GM19452 (cell line): Measurements from ENCODE around the gene CALB2.

Source experiments
- ATAC-seq: cut with Tn5 transposase; IDR thresholded peaks from one replicate; pipeline ENCODE4 v1.9.1; 2021; ENCODE audit not compliant: unreplicated experiment

CALB2 gene

DNA sequence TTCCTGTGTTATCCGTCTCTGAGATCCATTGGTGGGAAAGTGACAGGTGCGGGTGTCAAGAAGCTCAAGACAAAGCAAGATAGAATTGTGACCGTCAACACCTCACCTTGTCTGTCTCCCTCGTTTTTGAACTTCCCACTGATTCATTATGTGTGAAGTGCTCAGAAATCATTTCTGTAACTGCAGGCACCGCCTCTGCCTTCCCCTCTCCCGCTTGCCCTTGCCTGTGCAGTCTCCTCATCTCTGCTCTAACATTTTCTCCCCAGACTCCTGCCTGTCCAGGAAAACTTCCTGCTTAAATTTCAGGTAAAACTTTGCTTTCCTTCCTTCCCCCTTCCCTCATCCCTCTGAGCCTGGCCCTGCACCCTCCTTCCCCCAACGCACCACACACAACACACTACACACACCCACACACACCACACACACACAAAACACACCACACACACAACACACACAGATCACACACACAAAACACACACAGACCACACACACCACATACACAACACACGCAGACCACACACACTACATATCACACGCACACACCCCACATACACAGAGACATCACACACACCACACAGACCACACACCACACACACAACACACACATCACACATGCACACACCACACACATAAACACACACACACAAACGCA, 25.7 kb downstream of the CALB2 start:
- ATAC-seq: no peak

DNA sequence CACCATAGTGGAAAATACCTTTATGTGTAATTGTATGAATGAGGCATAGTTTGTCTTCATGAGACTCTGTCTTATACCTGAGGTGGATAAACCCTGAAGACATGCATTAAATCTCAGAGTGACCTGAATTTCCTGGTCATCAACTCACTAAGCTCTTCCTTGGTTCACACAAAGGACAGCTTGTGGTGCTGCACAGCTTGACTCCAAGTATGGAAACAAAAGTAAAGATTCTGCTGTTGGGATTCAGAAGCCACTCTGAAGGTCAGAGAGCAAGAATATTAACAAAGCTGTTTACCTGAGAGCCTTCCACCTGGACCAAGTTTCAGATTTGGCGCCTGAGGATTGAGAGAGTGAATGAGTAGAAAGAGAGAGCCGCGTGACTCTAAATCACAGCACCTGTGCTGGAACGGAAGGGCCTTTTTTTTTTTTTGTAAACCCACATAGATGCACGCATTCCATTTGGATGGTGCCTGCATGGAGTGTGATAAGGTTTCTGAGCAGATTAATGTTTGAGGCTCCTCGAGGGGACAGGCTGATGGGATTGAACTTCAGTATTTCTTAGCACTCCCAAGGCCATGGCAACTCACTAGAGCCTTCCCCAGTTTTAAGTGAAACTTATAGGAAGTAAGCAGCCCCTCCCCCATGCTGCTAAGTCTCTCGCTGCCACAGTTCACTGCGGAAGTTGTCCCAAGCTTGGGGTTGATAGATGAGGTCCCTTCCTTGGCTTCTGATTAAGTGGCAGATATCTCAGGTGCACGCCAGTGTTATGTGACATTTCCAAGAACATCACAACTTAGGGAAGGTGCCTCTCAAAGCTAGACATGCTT, 28.7 kb downstream of the CALB2 start:
- no peak for ATAC-seq

DNA sequence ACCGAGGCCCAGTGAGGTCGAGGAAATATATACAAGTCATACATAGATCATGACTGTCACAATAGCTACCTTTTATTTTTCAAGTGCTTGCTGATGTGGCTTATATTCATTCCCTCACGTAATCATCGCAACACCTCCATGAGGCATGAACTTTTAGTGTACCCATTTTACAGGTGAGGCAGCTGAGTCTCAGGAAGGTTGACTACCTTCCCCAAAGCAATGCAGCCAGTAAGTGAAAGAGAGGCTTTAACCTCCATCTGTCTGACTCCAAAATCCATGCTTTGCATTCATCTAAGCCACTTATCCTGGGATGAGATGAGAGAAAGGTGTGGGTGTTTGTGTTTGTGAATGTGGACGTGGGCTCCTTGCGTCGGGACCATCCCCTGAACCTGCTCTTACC, 30.8 kb downstream of the CALB2 start:
- ATAC-seq: no peak

DNA sequence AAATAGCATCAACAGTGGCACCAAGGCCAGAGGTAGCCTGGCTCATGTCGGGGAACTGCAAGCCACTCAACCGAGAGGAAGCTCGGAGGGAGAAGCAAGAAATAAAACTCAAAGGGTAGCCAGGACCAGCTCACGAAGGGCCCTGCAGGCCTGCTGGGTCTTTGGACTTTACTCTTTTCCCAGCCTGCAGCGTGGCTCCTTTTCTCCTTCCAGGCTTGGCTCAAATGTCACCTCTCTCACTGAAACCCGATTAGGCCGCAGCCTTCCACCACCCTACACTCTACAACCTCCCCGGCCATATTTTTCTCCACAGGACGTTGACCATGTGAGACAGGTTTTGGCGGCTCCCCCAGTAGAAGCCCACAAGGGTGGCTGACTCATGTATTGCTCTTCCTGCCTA, 38.1 kb downstream of the CALB2 start:
- no peak for ATAC-seq

DNA sequence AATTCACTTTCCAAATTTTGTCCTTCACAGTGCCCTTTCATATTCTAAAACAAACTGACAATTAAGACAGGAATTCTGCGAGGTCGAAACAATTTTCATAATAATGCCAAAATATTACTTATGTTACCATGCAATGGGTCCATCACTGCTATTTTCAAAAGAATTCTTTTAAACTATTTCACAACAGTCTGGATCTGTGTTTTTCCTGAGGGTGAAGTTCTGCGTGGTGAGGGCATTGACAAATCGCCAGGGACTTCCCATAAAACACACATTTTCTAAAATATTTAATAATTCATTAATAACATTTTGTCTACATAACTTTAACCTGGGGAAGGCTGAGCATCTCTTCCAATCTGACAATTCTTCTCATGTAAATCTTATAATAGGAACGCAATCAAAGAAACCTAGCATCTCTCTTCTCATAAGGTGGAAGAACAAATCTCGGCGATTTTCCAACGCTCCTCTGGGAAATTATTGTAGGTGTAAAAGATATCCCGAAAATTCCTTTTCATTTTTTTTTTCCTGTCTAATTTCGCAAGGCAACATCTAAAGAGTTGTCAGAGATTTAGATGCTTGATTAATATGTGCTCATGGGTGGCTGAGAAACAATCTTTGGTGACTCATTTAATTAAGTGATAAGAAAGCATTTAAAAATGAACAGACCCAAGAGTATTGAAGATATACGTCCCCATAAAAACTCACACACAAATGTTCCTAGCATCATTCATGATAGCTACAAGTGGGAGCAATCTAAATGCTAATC, 41.5 kb downstream of the CALB2 start:
- no peak for ATAC-seq

DNA sequence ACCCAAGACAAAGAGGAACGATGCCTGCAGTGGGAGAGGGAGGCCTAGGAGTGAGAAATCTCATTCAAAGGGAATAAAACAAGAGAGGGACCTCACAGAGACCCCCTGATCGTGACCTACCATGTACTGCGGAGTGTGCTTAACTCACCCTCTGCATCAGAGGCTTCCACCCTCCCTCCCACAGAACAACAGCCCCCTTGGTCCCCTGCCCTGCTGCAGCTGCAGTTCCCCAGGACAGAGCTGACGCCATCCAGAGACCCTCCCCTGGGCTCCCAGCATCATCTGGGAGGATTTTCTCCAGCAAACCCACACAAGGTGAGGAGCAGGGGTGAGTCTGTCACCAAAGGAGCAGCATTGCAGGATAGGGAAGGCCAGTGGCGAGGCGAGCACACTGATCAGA, 43.5 kb downstream of the CALB2 start:
- ATAC-seq: no peak

DNA sequence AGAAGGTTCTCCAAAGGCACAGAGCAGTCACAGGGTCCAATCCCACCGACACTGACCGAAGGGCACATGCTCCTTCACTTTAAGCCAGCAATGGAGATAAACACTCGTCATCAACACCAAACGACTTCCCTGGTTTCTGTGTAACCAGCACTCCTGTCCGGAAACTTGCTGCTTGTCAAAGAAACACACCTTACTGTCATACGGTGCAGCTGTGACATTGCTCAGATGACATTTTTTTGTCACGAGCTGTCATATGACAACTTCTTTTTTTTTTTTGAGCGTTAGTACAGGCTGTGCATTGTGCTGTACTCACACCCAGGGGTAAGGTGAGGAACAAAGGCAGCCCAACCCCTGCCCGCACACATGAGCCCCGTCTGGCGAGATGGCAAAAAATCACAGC, 44.2 kb downstream of the CALB2 start:
- ATAC-seq: no peak

DNA sequence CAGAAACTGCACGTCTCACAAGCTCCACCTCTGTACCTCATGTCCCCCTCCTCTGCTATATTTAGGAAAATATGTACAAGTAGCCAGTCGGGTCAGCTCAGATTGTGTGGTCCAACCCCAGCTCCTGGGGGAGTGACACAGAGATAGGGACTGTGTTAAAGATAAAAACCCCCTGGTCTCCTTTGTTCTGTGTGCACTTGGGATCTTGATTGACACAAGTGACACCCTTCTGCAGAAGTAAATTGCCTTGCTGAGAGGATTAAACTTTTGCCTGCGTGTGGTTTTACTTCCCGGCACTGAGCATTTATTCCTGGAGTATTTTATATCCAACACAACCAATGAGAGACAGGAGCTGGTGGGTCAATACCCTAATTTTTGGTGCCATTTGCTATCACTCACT, 45.8 kb downstream of the CALB2 start:
- ATAC-seq: no peak

DNA sequence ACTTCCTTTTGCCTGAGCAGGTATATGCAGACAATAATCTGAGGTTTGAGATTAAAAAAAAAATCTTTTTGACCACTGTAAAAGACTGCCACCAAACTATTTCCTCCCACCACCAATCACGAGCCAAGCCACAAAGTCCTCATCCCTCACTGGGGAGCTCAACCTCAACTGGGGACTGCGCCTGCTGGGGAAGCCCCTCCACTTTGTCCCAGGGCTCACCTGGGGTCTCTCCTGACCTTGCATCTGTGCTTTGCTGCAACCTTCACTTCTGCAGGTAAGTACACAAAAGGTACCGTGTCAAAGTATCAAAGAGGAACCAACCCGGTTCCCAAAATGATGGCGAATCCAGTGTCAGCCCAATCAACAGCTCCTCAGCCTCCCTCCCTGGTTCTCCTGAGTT, 47.8 kb downstream of the CALB2 start:
- no peak for ATAC-seq

DNA sequence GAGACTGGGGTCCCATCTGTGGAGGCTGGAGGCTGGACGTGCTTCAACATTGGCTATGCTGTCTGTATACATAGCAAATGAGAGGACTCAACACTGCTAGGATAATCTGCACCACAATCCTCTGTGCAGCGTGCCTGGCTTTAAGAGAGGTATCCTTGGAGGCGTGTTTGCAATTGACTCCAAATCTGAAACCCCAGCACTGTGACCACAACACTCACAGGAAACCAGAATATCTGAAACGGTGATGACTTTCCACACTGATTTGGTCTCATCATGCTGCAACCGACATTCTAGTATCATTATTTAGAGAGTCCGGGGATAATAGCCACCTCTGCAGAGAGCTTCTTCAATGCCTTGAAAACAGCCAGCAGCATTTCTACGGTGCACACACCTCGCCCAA, 48.2 kb downstream of the CALB2 start:
- no peak for ATAC-seq

DNA sequence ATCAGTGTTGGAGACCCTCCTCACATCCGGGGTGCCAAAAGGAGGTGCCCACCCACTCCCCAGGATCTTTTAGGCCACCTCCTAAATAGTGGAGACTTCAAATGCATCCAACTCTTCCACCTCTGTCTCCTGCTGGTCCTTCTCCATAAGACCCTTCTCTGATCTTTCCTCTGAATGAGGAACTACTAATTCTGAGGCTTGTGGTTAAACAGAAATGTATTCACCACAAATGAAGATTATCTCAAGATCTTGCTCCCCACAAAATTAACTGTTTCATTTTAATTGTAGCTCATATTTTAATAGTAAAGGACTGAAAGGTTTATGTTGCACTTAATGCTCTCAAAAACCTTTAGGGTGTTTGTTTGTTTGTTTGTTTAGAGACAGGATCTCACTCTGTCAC, 49.2 kb downstream of the CALB2 start:
- ATAC-seq: no peak

DNA sequence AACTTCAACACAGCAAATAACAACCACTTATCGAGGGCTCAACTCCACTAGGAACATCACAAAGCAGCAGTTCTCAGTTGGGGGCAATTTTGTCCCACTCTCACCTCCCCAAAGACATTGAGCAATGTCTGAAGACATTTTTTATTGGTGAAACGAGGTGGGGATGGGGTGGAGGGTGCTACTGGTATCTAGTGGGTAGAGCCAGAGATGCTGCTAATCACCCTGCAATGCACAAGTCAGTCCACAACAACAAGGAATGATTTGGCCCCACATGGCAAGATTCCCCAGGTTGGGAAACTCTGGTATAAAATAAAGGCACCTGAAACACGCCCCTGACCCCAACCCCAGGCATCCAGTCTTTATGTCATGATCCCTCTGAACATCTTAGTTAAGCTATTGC, 50.0 kb downstream of the CALB2 start:
- ATAC-seq: no peak

DNA sequence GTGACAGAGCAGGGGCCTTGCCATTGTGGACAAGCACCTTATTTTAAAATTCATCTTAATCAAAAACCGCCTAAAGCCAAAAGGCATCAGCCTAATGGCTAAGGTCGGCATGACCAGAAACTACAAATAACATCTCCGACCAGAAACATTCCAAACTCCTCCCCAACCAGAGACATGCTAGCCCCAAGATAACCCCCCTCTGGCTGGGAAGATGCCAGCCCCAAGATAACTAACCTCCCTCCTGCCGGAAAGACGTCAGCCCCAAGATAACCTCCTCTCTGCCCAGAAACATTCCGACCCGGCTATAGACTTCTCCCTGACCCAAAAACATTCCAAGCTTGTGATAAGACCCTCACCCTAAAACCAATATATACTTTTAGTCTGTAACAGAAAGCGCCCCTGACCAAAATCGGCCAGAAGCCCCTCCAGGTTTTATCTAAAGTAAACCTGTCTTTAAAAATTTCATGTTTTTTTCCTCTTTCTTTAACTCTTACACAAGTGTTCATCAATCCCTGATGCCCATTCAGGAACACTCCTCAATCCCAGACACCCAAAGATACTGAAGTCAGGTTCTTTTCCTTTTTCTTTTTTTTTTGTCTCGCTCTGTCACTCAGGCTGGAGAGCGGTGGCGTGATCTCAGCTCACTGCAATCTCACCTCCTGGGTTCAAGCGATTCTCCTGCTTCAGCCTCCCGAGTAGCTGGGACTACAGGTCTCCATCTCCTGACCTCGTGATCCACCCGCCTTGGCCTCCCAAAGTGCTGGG, 50.7 kb downstream of the CALB2 start:
- ATAC-seq: no peak

DNA sequence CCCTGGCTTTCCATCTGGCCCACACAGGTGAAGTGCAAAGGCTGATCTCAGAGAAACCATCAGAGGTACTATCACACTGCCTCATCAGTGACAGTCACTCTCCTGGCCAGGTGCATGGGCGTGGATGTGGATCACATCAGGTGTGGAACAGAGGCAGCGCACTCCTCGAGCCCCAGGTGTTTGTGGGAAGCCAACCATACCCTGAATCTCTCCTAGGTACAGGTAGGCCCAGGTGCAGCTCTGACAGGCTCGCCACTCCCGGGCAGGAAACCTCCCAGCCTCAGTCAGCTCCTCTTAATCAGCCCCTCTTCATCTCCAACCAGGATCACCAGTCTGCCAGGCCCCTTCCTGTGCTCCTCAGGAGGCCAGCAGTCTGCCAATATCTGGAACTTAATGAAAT, 51.6 kb downstream of the CALB2 start:
- no peak for ATAC-seq

DNA sequence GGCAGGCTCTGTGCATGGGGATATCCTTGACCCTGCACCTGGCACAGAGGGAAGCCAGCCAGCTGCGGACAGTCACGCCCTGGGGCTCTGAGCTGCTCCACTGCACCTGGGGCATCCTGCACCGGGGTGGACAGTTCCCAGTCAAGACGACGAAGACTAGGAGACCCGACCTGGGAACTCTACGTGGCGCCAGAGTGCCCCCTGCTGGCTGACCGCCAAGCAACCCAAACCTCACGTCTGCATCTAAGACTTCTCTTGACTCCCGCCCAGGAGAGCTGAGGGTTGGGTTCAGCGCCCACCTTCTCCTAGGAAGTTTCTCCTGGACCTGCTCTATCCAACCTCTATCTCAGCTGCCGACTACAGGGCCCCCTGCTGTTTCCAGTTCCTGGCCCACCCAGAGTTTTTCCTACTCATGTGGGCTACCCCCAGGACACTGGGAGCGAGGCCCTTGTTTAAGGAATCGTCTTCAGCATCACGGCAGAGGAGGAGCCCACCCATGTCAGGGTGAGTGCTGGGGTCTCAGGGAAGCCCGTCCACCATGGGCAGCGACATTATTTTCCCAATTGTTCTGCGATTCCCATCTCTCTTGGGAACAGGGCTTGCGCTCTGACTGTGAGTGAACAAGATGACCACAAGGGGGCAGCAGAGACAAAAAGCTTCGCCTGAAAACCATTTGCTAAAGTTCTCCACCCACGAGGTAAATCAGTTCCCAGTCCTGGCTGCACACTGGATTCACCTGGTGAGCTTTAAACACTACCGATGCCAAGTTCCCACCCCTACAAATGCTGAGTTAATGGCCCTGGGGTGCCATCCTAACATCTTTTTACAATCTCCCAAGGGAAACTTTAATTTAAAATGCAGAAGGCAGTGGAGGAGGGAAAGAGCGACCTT, 54.0 kb downstream of the CALB2 start:
- peak; percentile 56 for ATAC-seq

DNA sequence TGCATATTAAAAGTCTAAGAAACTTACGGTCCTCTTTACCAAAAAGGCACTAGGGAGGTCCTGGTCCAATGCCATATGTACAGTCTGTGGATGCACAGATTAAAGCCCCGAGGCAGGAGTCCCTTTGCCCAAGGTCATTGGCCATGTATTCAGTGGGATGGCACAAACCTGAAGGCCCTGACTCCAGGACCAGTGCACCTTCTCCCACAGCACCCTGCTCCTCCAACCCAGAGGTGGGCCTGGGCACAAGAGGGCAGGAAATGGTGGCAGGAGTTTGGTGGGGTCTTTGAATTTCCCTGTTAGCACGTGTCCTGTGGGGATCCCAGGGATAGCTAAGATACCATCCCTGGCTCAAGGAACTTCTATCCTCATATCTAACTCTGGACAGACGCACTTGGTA, 54.8 kb downstream of the CALB2 start:
- ATAC-seq: no peak

DNA sequence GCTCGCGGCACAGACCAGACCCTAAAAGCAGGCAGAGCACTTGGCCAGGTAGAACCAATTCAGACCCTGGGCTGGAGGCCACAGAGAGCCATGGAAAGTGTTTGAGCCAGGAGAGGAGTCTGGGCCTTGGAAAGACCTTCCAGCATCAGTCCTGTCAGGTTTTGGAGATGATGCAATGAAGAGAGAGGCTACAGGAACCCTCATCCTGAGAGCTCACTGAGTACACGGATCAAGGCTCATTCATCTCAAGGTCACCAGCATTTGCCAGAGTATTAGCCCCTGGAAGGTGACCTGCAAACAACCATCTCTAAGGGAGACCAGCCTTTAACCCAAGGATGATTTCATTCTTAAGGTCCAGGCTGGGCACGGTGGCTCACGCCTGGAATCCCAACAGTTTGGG, 55.5 kb downstream of the CALB2 start:
- ATAC-seq: no peak

DNA sequence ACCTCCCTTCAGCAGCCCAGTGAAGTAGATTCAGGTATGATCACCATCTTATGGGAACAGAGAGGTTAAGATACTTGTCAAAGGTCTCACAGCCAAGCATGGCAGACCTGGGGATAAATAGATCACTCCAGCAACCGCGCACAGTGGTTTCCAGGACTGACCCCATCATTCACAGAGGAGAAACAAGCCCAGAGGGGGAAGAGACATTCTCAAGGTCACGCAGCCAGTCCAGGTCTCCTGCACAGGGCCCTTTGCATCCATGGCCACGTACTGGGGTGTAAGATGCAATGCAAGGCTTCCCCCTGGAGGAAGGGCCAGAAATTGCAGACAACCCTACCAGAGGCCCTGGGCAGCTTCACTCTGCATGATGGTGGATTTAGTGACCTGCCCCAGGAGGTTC, 63.4 kb downstream of the CALB2 start:
- ATAC-seq: no peak

DNA sequence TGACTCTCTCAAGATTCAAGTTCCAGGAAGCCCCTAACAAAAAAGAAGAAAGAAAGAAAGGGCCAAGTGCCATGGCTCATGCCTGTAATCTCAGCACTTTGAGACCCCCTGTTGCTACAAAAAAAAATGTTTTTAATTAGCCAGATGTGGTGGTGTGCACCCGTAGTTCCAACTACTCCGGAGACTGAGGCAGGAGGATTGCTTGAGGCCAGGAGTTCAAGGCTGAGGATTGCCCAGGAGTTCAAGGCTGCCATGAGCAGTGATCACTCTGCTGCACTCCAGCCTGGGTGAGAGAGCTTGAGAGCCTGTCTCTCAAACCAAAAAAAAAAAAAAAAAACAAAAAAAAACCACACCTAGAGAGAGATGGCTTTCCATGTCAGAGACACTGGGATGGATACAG, 64.5 kb downstream of the CALB2 start:
- no peak for ATAC-seq

DNA sequence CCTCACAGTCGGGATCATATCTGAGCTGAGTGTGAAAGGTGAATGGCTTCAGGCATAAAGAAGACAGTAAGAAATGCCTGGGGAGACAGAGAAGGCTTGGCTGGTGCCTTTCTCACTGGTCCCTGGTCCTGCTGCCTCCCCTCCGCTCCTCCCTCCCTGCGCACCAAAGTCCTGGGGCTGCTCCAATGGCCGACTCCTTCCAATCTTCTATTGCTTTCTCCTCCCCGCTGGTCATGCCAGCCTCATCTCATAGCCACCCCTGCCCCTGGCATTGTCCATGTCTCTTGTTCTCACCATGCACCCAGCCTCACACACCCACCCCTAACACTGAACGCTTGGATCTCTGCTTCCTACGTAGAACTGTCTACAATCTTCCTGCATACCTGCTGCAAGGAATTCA, 65.3 kb downstream of the CALB2 start:
- no peak for ATAC-seq
